ENCODE data around the gene MFAP3L.

DNA sequence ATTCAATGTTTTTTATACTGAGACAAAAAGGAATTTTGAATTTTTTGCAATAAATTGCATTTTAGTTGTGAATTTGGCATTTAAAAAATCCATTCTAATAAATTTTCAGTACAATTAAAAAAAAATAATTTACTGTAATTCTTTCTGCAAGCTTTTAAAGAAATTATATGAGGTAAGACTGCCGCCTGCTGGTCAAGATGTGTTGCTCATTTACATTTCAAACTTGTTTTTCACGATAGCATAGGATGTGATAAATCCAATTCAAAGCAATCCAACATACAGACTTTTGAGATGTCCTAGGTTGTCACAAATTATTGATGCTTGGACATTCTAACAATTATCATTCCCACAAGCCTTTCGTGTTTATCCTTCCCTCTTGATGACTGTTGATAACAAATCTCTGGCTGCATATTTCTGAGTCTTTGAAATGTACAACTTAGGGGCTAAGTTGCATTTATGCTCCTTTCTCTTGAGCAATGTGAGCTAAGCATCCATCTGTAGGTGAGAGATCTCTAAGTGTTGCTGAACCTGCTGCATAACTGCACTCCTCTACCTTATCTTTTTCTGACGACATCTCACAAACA is 21.7 kb upstream of the MFAP3L start:
- TF ChIP-seq SIN3A (IDR thresholded peaks at IDR 0.05; ENCODE audit: borderline replicate concordance, insufficient read depth, low read length) (no peak), POLR2AphosphoS5 (IDR thresholded peaks at IDR 0.05; ENCODE audit: low read depth, low read length) (no peak)

All from PFSK-1 (cell line).